ENCODE results near the gene BEST1.

Gene BEST1

DNA sequence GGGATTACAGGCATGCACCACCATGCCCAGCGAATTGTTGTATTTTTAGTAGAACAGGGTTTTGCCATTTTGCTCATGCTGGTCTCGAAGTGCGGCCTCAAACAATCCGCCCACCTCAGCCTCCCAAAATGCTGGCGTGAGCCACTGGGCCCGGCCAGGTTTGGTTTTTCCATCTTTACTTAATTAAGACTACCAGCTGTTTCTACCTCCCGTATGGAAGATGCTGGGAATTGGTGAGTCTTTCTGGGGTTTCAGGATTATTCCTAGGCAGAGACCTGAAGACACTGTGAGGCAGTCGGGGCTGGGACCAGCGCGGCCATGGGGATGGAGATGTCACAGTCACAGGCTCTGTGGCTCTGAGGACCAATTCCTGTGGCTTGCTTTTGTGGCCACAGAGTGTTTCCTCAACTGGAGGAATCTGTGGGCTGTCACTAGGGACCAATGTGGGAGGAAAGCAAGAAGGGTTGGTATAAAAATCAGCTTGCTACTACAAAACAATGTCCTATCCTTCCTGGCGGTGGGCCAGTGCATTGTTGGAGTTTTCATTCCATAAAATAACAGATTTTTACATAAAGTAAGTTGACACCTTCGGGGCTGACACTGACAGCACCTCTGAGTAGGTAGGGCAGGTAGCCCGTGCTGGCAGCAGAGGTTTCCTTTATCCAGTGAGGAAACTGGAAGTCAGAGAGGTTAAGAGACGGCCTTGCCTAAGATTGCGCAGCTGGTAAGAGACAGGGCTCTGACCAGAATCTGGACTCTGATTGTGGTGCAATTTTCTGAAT, 25.7 kb downstream of the BEST1 start:
- no peak for DNase-seq (ENCODE audit: extremely low read depth, insufficient read length)
- H3K36me3 ChIP-seq (ENCODE audit: control insufficient read depth, insufficient read depth, low read length) = no peaks in the 10 kb centered on the region
- no peak overlapping the region for H3K4me3 ChIP-seq (replicated peaks; ENCODE audit: low read depth, low read length)
- TF ChIP-seq, protein P1, sequence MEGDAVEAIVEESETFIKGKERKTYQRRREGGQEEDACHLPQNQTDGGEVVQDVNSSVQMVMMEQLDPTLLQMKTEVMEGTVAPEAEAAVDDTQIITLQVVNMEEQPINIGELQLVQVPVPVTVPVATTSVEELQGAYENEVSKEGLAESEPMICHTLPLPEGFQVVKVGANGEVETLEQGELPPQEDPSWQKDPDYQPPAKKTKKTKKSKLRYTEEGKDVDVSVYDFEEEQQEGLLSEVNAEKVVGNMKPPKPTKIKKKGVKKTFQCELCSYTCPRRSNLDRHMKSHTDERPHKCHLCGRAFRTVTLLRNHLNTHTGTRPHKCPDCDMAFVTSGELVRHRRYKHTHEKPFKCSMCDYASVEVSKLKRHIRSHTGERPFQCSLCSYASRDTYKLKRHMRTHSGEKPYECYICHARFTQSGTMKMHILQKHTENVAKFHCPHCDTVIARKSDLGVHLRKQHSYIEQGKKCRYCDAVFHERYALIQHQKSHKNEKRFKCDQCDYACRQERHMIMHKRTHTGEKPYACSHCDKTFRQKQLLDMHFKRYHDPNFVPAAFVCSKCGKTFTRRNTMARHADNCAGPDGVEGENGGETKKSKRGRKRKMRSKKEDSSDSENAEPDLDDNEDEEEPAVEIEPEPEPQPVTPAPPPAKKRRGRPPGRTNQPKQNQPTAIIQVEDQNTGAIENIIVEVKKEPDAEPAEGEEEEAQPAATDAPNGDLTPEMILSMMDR (IDR thresholded peaks at IDR 0.05; ENCODE audit: insufficient read depth, low read length, poor library complexity, severe bottlenecking) = no peak
- H3K27me3 ChIP-seq (replicated peaks; ENCODE audit: control insufficient read depth, insufficient read depth, low read length) = no peaks in the 10 kb centered on the region

DNA sequence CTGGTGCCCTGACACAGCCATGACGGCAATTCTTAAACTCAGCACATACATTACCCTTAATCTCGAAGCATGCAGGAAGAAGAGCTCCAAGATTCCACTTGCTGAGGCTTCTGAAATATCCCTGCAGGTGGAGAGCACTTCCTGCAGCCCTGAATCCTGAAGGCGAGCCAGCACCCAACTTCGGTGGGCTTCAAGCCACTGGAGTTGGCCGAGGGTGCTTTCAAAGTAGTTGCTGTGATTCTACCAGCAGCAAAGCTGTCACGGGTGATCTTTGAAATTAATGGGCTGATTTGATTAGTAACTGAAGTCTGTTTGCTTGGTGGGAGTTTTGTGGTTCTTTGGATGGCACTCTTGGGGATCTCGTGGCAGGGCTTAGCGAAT, 26.3 kb downstream of the BEST1 start:
- TF ChIP-seq, protein P1 (IDR thresholded peaks at IDR 0.05; ENCODE audit: insufficient read depth, low read length, poor library complexity, severe bottlenecking) = no peak
- H3K4me3 ChIP-seq (replicated peaks; ENCODE audit: low read depth, low read length) = no peak overlapping the region
- H3K27me3 ChIP-seq (replicated peaks; ENCODE audit: control insufficient read depth, insufficient read depth, low read length) = no peaks in the 10 kb centered on the region
- no peaks in the 10 kb centered on the region for H3K36me3 ChIP-seq (ENCODE audit: control insufficient read depth, insufficient read depth, low read length)
- no peak for DNase-seq (ENCODE audit: extremely low read depth, insufficient read length)

DNA sequence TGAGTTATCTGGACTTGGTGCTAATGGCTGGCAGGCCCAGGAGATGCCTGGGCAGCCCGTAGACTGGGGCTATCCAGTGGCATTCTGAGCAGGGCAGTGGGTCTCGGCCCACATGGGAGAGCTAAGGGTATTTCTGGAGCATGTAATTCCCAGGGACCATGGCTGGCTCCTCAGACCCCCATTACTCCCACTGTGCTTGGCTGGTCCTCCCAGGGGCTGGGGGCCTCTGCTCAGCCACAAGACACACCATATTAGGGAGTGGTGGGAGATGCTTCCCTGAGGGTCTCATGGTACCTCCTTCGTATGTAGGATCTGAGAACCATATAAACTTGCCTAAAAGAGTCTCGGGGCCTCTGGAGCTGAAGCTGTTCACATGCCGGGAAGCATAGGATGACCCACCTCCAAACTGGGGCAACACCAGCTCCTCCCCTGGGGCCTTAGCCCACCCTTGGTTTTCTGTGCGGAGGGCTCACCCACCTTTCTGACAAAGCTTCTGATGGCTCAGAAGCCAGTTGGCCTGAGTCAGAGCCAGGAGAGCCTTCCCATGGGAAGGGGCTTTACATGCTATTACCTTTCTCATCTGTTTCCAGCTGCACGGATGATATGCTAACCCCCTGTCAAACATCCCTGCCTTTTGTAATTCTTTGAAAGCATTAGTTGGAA, 26.8 kb downstream of the BEST1 start:
- no peak for DNase-seq (ENCODE audit: extremely low read depth, insufficient read length)
- Histone ChIP-seq H3K36me3 (ENCODE audit: control insufficient read depth, insufficient read depth, low read length) (no peaks in the 10 kb centered on the region), H3K27me3 (replicated peaks; ENCODE audit: control insufficient read depth, insufficient read depth, low read length) (no peaks in the 10 kb centered on the region), H3K4me3 (replicated peaks; ENCODE audit: low read depth, low read length) (no peak overlapping the region)
- TF ChIP-seq, protein P1 (IDR thresholded peaks at IDR 0.05; ENCODE audit: insufficient read depth, low read length, poor library complexity, severe bottlenecking) = no peak

DNA sequence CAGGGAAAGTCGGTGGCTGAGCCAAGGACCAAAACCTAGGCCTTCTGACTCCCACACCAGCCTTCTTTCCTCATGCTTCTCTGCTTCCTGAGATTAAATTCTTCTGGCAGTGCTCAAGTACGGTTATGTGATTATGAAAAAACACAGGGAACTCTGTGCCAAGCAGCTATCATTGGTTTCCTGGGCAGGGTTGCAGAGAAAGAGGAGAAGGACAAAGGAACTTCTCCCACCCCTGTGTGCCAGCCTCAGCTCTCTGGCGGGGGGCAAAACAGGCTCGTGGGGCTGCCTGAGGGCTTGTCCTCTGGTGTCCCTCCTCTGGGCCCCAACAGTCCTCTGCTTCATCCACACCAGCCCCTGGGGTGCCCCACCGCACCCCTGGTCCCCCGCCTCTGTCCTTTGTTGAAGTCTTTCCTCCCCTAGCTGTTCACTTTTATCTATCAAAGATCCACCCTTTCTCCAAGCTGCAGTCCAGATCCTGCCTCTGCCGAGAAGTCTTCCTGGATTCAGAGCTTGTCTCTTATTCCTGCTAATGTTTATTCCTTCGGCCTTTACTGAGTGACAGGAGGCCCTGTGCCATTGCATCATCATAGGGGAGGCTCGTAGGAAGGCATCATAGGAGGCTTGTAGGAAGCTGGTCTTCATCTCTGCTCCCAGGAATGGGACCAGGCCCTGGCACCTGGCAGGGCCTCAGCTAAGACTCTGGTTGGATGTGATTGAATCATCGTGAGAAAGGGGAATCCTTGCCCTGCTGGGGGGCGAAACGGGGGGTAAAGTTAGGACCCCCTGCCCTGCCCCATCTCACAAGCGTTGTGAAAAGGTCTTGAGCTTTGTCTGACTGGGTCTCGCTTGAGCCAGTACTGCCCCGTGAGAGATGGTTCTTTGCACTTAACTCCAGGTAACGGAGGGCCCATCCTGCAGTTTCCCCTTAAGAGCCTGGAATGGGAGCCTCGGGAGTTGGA, 28.8 kb downstream of the BEST1 start:
- DNase-seq (ENCODE audit: extremely low read depth, insufficient read length) = no peak
- TF ChIP-seq, protein P1 (IDR thresholded peaks at IDR 0.05; ENCODE audit: insufficient read depth, low read length, poor library complexity, severe bottlenecking) = no peak

DNA sequence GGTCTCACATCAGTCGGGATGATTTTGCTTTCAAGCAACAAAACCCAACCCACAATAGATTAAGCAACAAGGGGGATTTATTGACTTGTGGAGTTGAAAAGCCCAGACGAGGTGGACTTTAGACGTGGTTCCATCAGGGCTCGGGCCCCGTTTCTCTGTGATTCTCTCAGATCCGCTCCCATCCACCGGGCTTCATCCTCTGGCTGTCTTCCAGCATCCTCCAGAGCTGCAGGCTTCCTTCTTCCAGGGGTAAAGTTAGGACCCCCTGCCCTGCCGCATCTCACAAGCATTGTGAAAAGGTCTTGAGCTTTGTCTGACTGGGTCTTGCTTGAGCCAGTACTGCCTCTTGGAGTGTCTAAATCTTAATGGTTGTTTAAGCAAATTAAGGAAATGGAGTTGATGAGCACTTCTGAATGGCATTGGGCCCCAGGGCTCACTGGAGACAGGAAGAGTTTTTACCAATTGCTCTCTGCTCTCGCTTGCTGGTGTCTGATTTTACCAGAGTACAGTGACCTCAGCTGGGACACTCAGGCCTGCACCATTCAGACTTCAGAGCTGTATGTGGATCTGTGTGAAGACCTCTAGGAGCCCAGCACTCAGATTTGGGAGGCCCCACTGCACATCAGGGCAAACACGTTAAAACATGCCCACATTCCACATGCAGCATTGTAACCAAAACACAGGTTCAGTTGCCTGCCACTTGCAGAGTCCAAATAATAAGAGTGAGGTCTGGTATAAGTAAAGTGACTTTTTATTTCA, 30.8 kb downstream of the BEST1 start:
- DNase-seq (ENCODE audit: extremely low read depth, insufficient read length) = no peak
- Histone ChIP-seq H3K36me3 (ENCODE audit: control insufficient read depth, insufficient read depth, low read length) (no peaks in the 10 kb centered on the region), H3K27me3 (replicated peaks; ENCODE audit: control insufficient read depth, insufficient read depth, low read length) (no peaks in the 10 kb centered on the region), H3K4me3 (replicated peaks; ENCODE audit: low read depth, low read length) (no peak overlapping the region)
- TF ChIP-seq, protein P1 (IDR thresholded peaks at IDR 0.05; ENCODE audit: insufficient read depth, low read length, poor library complexity, severe bottlenecking) = no peak

More for the DNA sequence above, 28.8 kb downstream of the BEST1 start:
- H3K4me3 ChIP-seq (replicated peaks; ENCODE audit: low read depth, low read length) = no peak overlapping the region
- H3K27me3 ChIP-seq (replicated peaks; ENCODE audit: control insufficient read depth, insufficient read depth, low read length) = no peaks in the 10 kb centered on the region
- H3K36me3 ChIP-seq (ENCODE audit: control insufficient read depth, insufficient read depth, low read length) = no peaks in the 10 kb centered on the region

All from GM06990 (cell line).